Stimulated activated naive CD4-positive, alpha-beta T cell treated with Interleukin-2 at 50 U/mL for 16 hours (primary cell): ENCODE measurements around the gene DBH.
A peak's percentile ranks its signal among the peaks of the same experiment; 100 is the strongest.

Source experiments
- DNase-seq: peaks from one replicate; lab custom pipeline; 2025; lab: John Stamatoyannopoulos, UW

The DBH gene

GRCh38 chr9:133604214-133604613 is 31.9 kb upstream of the DBH start:
- DNase-seq, result no peak

GRCh38 chr9:133604856-133605255 is 31.3 kb upstream of the DBH start:
- DNase-seq, result no peak

- DNase-seq, result no peak
These were observed 30.7 kb upstream of the DBH start for GRCh38 chr9:133605446-133605845.

GRCh38 chr9:133605856-133606707 is 30.1 kb upstream of the DBH start:
- DNase-seq, result no peak

GRCh38 chr9:133606708-133607025 is 29.5 kb upstream of the DBH start:
- DNase-seq, result no peak

GRCh38 chr9:133607381-133607780 is 28.8 kb upstream of the DBH start:
- DNase-seq, result no peak

GRCh38 chr9:133607976-133608375 is 28.2 kb upstream of the DBH start:
- DNase-seq, result no peak

GRCh38 chr9:133608382-133608781 is 27.8 kb upstream of the DBH start:
- no peak for DNase-seq

- no peak for DNase-seq
These were observed 27.3 kb upstream of the DBH start for GRCh38 chr9:133608889-133609288.

GRCh38 chr9:133609311-133610098 is 26.7 kb upstream of the DBH start, which contains the start of gene FAM163B:
FAM163B (minus strand) TSS chr9:133609389; CDS start chr9:133580223, 29,166 bp downstream.
- no peak for DNase-seq

GRCh38 chr9:133610845-133611244 is 25.3 kb upstream of the DBH start:
- no peak for DNase-seq

GRCh38 chr9:133612051-133612450 is 24.1 kb upstream of the DBH start:
- DNase-seq, result no peak

- no peak for DNase-seq
These were observed 23.3 kb upstream of the DBH start for GRCh38 chr9:133612816-133613215.

- no peak for DNase-seq
These were observed 22.7 kb upstream of the DBH start for GRCh38 chr9:133613432-133613831.

GRCh38 chr9:133614056-133614455 is 22.1 kb upstream of the DBH start:
- no peak for DNase-seq

- DNase-seq, result no peak
These were observed 21.5 kb upstream of the DBH start for GRCh38 chr9:133614678-133615077.

- no peak for DNase-seq
These were observed 21.0 kb upstream of the DBH start for GRCh38 chr9:133615186-133615585.

GRCh38 chr9:133615606-133616188 is 20.5 kb upstream of the DBH start:
- DNase-seq, result no peak

GRCh38 chr9:133616643-133617405 is 19.3 kb upstream of the DBH start:
- DNase-seq, result no peak

- no peak for DNase-seq
These were observed 17.4 kb upstream of the DBH start for GRCh38 chr9:133618726-133619125.

GRCh38 chr9:133619791-133620190 is 16.4 kb upstream of the DBH start:
- peak; percentile 16 for DNase-seq

- no peak for DNase-seq
These were observed 14.4 kb upstream of the DBH start for GRCh38 chr9:133621725-133622267.
